Activated CD8-positive, alpha-beta memory T cell treated with anti-CD3 and anti-CD28 coated beads, Interleukin-2, amount 50 U/mL, for 1 hour (primary cell): ENCODE results near the gene FAM241B.

ENCODE experiments used
- DNase-seq: peaks from one replicate; pipeline ENCODE4 v3.0.0-alpha.2; 2020; ENCODE audit errors: extremely low read depth

The FAM241B gene

GRCh38 chr10:69649786-69650550, 19.9 kb downstream of the FAM241B start:
- no peak for DNase-seq

DNA sequence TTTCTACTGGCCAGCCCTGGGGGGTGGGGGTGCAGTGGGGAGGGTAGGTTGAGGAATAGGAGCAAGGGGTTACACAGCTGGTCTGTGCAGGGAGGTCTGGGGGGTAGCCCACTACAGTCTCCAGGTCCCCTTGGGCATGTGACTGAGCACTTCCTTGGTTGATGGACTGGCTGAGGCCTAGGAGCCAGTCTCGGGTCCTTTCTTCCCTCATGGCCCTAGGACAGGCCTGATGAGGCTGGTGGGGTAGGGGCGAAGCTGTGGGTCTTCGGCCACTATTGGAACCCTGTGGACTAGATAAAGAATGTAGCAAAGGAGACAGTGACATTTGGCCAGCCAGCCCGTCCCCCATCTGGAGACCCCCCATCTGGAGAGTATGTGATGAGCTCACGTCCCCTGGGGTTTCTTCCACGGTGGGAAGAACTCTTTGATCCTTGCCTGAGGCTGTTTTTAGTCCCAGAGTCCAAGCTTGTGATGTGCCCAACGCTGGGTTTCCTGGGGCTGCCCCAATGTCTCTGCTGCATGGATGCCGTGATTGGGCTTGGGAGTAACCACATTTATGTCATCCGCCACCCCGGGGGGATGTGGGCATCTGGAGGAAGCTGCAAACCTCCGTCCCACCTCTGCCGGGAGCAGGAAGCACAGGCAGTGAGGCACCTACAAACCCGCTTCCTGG, 20.7 kb downstream of the FAM241B start:
- no peak for DNase-seq

GRCh38 chr10:69651362-69651761, 21.3 kb downstream of the FAM241B start:
- DNase-seq: no peak

DNA sequence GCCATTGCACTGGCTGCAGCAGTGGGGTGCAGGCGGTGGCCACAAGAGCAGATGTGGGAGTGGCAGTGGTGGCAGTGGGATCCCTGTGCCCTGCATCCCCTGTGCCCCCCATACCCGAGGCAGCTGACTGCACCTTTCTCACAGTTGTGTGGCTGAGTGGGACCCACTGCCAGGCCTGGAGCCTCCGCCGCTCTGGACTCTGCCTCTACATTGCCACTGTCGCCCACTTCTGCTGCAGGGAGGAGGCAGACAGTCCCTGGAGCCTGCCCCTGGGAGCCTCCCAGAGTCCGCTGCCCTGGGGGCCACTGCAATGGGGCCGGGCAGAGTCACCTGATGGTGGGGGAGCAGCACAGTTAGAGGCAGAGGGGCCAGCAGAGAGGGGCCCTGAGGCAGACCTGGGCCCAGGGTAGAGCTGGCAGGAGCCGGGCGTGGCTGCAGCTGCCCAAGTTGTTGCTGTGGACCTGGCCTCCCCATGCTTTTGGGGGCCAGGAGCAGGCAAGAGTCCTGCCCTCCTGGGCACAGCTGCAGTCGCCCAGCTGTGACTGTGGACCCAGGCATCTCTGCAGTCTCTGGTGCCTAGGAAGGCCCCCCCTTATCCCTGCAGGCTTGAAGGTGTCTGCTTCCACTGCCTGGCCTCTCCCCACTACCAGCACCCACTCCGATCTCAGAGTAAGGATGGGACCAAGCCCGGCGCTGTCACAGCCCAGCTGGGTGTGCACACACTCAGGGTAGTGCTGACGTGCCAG, 22.2 kb downstream of the FAM241B start:
- DNase-seq: no peak

GRCh38 chr10:69652857-69653199, 22.8 kb downstream of the FAM241B start:
- DNase-seq: no peak

DNA sequence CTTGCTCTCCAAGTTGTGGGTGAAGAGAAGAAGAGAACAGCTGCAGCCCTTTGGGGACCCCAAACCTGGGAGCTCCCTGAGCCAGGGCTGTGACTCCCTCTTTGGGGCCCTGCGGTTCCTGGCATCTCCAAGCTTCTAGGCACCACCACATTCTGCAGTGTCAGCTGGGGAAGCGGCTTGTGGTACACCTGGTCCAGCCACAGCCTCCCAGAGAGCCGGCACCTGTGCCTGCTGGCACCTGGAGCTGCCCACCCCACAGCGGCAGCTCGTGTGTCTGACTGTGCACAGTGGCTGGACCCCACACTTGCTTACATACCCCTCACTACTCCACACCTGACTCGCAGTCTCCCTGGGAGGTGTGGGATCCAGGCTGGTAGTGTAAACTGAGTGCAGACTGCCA, 23.5 kb downstream of the FAM241B start:
- DNase-seq: no peak

DNA sequence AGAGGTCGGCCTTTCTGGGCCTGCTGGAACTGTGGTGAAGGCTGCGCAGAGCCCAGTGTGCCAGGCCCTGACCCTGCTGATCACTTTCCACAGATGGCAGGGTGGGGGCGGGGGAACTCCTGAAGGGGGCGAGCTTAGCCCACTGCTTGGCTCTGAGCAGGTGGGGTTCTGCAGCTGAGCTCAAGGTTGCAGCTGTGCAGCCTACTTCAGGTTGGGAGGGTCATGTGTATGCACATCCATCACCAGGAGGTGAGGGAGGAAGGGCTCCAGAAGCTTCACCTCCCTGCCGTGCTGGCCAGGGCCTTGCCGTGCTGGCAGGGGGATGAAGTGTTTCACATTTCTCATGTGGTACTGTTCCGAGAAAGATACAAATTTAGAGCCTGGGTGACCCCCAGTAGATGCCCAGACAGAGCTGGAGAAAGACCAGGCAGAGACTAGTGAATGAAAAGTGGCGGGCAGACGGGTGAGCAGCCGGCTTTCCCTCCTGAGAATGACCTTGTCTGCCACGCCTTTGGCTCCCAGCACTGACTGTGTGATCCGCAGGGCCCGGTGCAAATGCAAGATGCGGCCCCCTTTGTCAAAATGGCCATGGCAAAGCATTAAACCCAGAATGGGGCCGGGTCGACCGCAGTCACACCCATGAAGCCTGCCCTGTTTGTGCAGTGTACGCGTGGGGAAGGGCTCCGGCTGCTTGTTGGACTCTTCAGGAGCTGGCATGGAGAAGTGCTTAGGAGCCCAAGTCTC, 25.2 kb downstream of the FAM241B start:
- no peak for DNase-seq

GRCh38 chr10:69655868-69656555, 26.0 kb downstream of the FAM241B start:
- DNase-seq: no peak

DNA sequence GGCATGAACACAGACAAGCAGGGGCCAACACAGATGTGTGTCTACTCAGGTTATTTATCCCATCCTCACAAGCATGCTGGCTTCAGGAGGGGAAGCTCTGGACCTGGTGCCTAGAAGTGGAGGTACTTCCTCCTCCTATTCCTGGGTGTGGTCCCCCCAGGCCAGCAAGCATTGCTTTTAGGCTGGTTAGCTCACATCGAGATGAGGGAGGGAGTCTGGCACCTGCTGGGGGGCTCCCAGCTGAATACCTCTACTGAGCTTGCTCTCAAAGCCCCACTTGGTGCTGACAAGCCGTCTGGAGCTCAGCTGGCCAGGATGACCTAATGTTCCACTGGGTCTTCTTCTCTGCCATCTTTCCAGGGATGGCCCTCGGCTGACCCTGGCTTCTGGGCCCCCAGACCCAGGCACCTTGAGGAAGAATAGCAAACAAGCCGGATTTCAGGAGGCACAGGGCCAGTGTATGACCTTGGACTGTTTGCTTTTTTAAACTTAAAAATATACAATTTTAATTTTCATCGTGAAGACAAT, 26.8 kb downstream of the FAM241B start:
- DNase-seq: no peak

GRCh38 chr10:69657430-69657829, 27.4 kb downstream of the FAM241B start:
- no peak for DNase-seq

DNA sequence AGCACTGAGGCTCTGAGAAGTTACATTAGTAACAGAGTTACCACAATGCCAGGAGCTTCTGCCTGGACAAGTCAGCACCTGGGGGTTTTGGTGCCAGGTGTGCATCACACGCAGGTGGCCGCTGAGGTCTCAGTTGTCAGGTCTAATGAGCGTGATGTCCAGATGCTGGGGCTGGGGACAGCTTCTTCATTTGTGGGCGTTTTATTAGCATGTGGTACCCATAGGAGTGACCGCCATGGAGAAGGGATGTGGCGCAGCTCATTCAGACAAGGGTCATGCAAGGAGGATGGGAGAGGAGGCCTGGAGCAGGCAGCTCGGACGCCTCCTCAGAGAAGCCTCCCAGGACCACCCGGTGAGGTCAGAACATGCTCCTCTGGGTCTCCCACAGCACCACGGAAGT, 27.8 kb downstream of the FAM241B start:
- DNase-seq: no peak

GRCh38 chr10:69659241-69660038, 29.4 kb downstream of the FAM241B start:
- DNase-seq: no peak

GRCh38 chr10:69660296-69660695, 30.2 kb downstream of the FAM241B start:
- no peak for DNase-seq

DNA sequence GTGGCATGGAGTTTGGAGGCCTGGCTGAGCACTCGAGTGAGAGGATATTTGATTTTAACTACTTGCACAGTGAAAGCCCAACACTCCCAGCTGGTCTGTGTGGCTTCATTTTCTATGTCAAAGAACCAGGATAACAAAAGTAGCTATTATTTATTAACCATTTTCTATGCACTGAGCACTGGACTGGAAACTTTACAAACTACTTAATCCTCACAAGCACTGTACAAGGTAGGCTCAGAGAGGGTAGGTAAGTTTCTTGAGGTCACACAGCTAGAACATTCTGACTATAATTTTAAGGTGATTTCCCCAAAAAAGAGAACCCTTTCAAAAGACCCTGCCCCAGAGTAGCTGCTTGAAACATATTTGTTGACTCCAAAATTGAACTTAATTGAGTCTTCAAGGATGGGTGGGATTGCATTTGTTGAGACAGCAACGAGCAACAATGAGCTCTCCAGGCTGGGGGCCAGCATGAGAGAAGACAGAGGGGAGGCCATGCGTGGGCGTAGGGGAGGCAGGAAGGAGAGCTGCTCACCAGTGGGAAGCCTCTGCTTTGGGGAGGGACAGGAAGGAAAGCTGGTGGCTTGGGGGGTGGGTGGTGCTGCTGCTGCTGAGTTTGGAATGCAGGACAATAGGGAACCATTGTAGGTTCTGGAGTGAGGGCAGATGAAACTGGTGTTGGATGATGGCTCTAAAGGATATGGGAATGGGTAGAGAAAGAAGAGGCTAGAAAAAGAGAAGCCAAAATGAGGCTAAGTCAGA, 31.5 kb downstream of the FAM241B start:
- no peak for DNase-seq

DNA sequence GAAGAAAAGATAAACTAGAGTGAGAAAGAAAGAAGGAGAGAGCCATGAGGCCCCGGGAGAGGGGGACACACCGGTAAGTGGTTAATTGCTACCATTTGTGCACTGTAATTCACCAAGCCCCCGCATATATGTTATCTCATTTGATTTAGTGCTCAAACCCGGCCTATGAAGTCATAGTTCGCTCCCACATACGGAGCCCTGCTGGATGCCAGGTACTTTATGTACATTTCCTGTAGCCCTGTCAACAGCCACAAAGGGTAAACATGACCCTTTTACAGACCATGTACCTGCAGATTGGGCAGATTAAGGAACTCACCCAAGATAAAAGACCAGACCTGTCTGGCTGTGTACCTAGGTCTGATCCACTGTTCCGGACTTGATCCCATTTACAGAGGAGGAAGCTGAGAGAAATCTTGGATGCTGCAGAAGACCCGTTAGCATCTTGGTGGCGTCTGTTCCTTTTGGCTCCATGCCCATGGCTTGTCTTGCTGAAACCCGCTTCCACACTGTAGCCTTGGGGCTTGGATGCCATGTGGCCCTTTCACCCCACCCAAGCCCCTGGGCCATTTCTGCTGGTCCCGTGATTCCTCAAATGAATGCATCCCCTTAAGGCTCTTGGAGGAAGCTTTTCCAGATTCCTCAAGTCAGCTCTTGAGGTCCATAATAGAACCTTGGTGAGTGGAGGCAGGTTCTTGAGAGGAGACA, 32.3 kb downstream of the FAM241B start:
- no peak for DNase-seq

DNA sequence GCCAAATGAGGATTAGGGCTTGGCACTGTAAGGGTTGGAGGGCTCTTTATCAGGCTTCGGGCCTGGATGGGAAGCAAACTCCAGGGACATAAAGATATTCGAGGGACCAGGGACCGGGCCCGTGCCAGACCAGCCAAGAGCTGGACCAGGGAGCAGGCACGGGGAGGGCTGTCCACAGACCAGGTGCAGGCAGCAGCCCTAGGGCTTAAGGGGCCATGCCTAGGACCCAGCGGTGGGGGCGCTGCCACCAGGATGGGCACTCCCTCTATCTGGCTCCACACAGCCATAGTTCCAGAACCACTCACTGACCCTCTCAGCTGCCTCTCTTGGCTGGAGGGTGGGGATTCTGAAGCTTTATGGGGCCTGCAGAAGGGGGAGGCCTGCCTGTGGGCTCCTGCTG, 32.9 kb downstream of the FAM241B start:
- DNase-seq: no peak

- DNase-seq: no peak
Measured at GRCh38 chr10:69663369-69663947, 33.4 kb downstream of the FAM241B start.

- no peak for DNase-seq
Measured at GRCh38 chr10:69665474-69666320, 35.6 kb downstream of the FAM241B start.
